Liver (tissue), 9 donors: Measurements from ENCODE around the gene GJD3. TPM values are rescaled to one million over a fixed set of nuclear protein-coding genes. Genes with fewer than 3 reads are reported as not detected.

ENCODE experiments used
- DNase-seq: peaks from one replicate; pipeline ENCODE4 v3.0.0-alpha.2; 2017; ENCODE audit warnings: low spot score
- H3K27ac ChIP-seq, 2 donors: one replicate each; pipeline ENCODE4 v1.7.0; 2013; ENCODE audit warnings: inconsistent platforms in 2 of 2, low read length in 2 of 2, control low read depth in 1 of 2, low read depth in 1 of 2, mild to moderate bottlenecking in 1 of 2
- H3K27me3 ChIP-seq, 4 donors: one replicate each; pipeline versions ENCODE4 v1.6.1 to v1.7.0; 2013; ENCODE audit warnings: low read length in 3 of 4, inconsistent platforms in 1 of 4, mild to moderate bottlenecking in 1 of 4, moderate library complexity in 1 of 4; ENCODE audit not compliant: control insufficient read depth in 4 of 4, insufficient read depth in 4 of 4
- H3K36me3 ChIP-seq, 4 donors: one replicate each; pipeline versions ENCODE4 v1.6.1 to v1.7.0; 2013; ENCODE audit warnings: low read length in 3 of 4, mild to moderate bottlenecking in 3 of 4, low read depth in 1 of 4, moderate library complexity in 1 of 4; ENCODE audit not compliant: control insufficient read depth in 4 of 4, insufficient read depth in 3 of 4
- H3K4me1 ChIP-seq, 4 donors: one replicate each; pipeline versions ENCODE4 v1.6.1 to v1.7.0; 2013; ENCODE audit warnings: low read length in 3 of 4, mild to moderate bottlenecking in 3 of 4, moderate library complexity in 1 of 4; ENCODE audit not compliant: control insufficient read depth in 4 of 4, insufficient read depth in 4 of 4
- H3K4me3 ChIP-seq, 3 donors: one replicate each; pipeline versions ENCODE4 v1.6.1 to v1.7.0; 2013; ENCODE audit warnings: low read length in 3 of 3, control low read depth in 1 of 3, low read depth in 1 of 3, mild to moderate bottlenecking in 1 of 3
- H3K9ac ChIP-seq, 2 donors: one replicate each; pipeline ENCODE4 v1.7.0; 2013; ENCODE audit warnings: low read length in 2 of 2, mild to moderate bottlenecking in 2 of 2, moderate library complexity in 2 of 2, control low read depth in 1 of 2, low read depth in 1 of 2
- H3K9me3 ChIP-seq, 4 donors: one replicate each; pipeline versions ENCODE4 v1.6.1 to v1.7.0; 2013; ENCODE audit warnings: low read length in 3 of 4; ENCODE audit not compliant: control insufficient read depth in 4 of 4
- CTCF ChIP-seq: fragments of 150-350 bp; IDR thresholded peaks from 2 replicates; pipeline ENCODE4 v1.5.1; 2017; ENCODE audit warnings: improper control_type of control experiment, low read depth, low read length; ENCODE audit not compliant: missing input control
- EGR1 ChIP-seq, 2 donors: IDR thresholded peaks; 2 replicates each; pipeline ENCODE4 v1.6.1; 2016 to 2018; ENCODE audit warnings: antibody characterized with exemption in 2 of 2, low read depth in 2 of 2
- FOXA1 ChIP-seq: IDR thresholded peaks from 2 replicates; pipeline ENCODE4 v1.6.1; 2016; ENCODE audit warnings: antibody characterized with exemption
- FOXA2 ChIP-seq: IDR thresholded peaks from 2 replicates; pipeline ENCODE4 v1.6.1; 2016; ENCODE audit warnings: antibody characterized with exemption
- GABPA ChIP-seq, 2 donors: IDR thresholded peaks in 1 of 2; conservative IDR thresholded peaks in 1 of 2; 2 replicates each; pipeline ENCODE4 v1.6.1; 2016; ENCODE audit warnings: antibody characterized with exemption in 2 of 2, mild to moderate bottlenecking in 1 of 2, moderate library complexity in 1 of 2
- HNF4A ChIP-seq, 2 donors: conservative IDR thresholded peaks; 2 replicates each; pipeline ENCODE4 v1.6.1; 2016; ENCODE audit warnings: antibody characterized with exemption in 2 of 2, mild to moderate bottlenecking in 2 of 2
- HNF4G ChIP-seq: IDR thresholded peaks from 2 replicates; pipeline ENCODE4 v1.6.1; 2016; ENCODE audit warnings: antibody characterized with exemption
- JUND ChIP-seq, 2 donors: IDR thresholded peaks; 2 replicates each; pipeline ENCODE4 v1.6.1; 2016; ENCODE audit warnings: antibody characterized with exemption in 2 of 2
- MAX ChIP-seq: IDR thresholded peaks from 2 replicates; pipeline ENCODE4 v1.6.1; 2016; ENCODE audit warnings: antibody characterized with exemption
- NR2F2 ChIP-seq: IDR thresholded peaks from 2 replicates; pipeline ENCODE4 v1.6.1; 2016; ENCODE audit warnings: antibody characterized with exemption
- RAD21 ChIP-seq, 2 donors: IDR thresholded peaks; 2 replicates each; pipeline ENCODE4 v1.6.1; 2016; ENCODE audit warnings: antibody characterized with exemption in 2 of 2, mild to moderate bottlenecking in 2 of 2
- REST ChIP-seq: IDR thresholded peaks from 2 replicates; pipeline ENCODE4 v1.6.1; 2016; ENCODE audit warnings: antibody characterized with exemption, mild to moderate bottlenecking
- RXRA ChIP-seq, 2 donors: IDR thresholded peaks; 2 replicates each; pipeline ENCODE4 v1.6.1; 2017 to 2018; ENCODE audit warnings: antibody characterized with exemption in 2 of 2, mild to moderate bottlenecking in 1 of 2
- SP1 ChIP-seq: IDR thresholded peaks from 2 replicates; pipeline ENCODE4 v1.6.1; 2018; ENCODE audit warnings: antibody characterized with exemption, mild to moderate bottlenecking
- TAF1 ChIP-seq: conservative IDR thresholded peaks from 2 replicates; pipeline ENCODE4 v1.6.1; 2016; ENCODE audit warnings: antibody characterized with exemption, mild to moderate bottlenecking
- YY1 ChIP-seq: IDR thresholded peaks from 2 replicates; pipeline ENCODE4 v1.6.1; 2016; ENCODE audit warnings: antibody characterized with exemption, mild to moderate bottlenecking
- ZBTB33 ChIP-seq: IDR thresholded peaks from 2 replicates; pipeline ENCODE4 v1.6.1; 2016; ENCODE audit warnings: antibody characterized with exemption
- WGBS: extraction: QIAGEN DNeasy Blood & Tissue Kit; methylation state at CpG from one replicate; pipeline ENCODE4 v1.1.7; 2013; 5-methylcytosine and 5-hydroxymethylcytosine counted together
- polyA plus RNA-seq, 2 donors: library from polyadenylated mRNA; stranded (reverse) in 1 of 2; unstranded in 1 of 2; fragments of 200-250 nt in 1 of 2; fragments of >200 nt in 1 of 2; fragmentation: Nextera tagmentation in 1 of 2; extraction: Ambion mirVana in 1 of 2; gene quantifications; one replicate each; pipeline versions ENCODE4 v1.2.1 to v1.2.3, GENCODE V29; 2013 to 2015
- total RNA-seq, 2 donors: library from RNA; depleted of rRNA; stranded (reverse); fragments of >200 nt; gene quantifications; one replicate each; pipeline ENCODE4 v1.2.3, GENCODE V29; 2014
- donor health status: healthy.
- donor health status: healthy.
- donor health status: healthy.
- donor health status: healthy.
- donor health status: healthy.

GJD3 gene
- total and polyA plus RNA-seq, 4 donors, result 0.47 to 0.59 (median 0.48) TPM; not detected in 1

- peak overlapping the region; percentile 60 to 71 for H3K27ac ChIP-seq
- DNase-seq, result no peak
- no peaks in the 10 kb centered on the region for H3K27me3 ChIP-seq
- WGBS, result 47% methylated on average over 17 of the region's 17 CpGs
- H3K9me3 ChIP-seq, result no peaks in the 10 kb centered on the region
- H3K36me3 ChIP-seq, result peaks cover 2 to 8% (median 7%) of the 10 kb centered on the region in 4 donors
- no peak overlapping the region for H3K9ac ChIP-seq
- H3K4me3 ChIP-seq, result no peak overlapping the region
- H3K4me1 ChIP-seq, result peaks cover 51 to 98% (median 96%) of the 10 kb centered on the region in 4 donors
- TF ChIP-seq REST, result no peak
- no peak for TF ChIP-seq RAD21 (IDR thresholded peaks at IDR 0.05)
- TF ChIP-seq NR2F2, result no peak
- TF ChIP-seq CTCF, result no peak
- TF ChIP-seq TAF1, result no peak
These were observed 13.7 kb downstream of the GJD3 start for GRCh38 chr17:40350689-40351358.

GRCh38 chr17:40349895-40350688 is 14.4 kb downstream of the GJD3 start:
- Histone ChIP-seq H3K27ac (peak overlapping the region; percentile 11 to 40), H3K4me1 (peaks cover 52 to 98% (median 96%) of the 10 kb centered on the region in 4 donors), H3K9me3 (no peaks in the 10 kb centered on the region), H3K9ac (no peak overlapping the region), H3K4me3 (no peak overlapping the region), H3K36me3 (peaks cover 0 to 4% (median 4%) of the 10 kb centered on the region in 4 donors), H3K27me3 (no peaks in the 10 kb centered on the region)
- DNase-seq, result no peak
- WGBS, result 56% methylated on average over 19 of the region's 19 CpGs
- no peak for TF ChIP-seq TAF1
- TF ChIP-seq MAX, result no peak
- no peak for TF ChIP-seq SP1
- no peak for TF ChIP-seq RAD21 (IDR thresholded peaks at IDR 0.05)
- TF ChIP-seq HNF4G, result no peak
- no peak for TF ChIP-seq GABPA (IDR thresholded peaks at IDR 0.05 in 1 of 2, conservative IDR thresholded peaks at IDR 0.05 in 1 of 2)
- TF ChIP-seq FOXA2, result no peak
- TF ChIP-seq ZBTB33, result no peak
- TF ChIP-seq CTCF, result no peak
- TF ChIP-seq EGR1 (IDR thresholded peaks at IDR 0.05; ENCODE audit: low read depth in 2 of 2), result no peak
- TF ChIP-seq RXRA (IDR thresholded peaks at IDR 0.05), result no peak
- TF ChIP-seq FOXA1, result no peak
- TF ChIP-seq NR2F2, result no peak
- TF ChIP-seq JUND (IDR thresholded peaks at IDR 0.05), result no peak
- no peak for TF ChIP-seq HNF4A (conservative IDR thresholded peaks at IDR 0.05)
- TF ChIP-seq YY1, result no peak
